Effector memory CD4-positive, alpha-beta T cell (primary cell): ENCODE measurements around the gene MRPS2.
A peak's percentile ranks its signal among the peaks of the same experiment; 100 is the strongest.
"Not testable (repeated sequence)": the region's sequence is repeated elsewhere in the genome, so short reads cannot be mapped to it uniquely, and the experiment has no call there.

Source experiments
- DNase-seq, 3 donors: peaks; one replicate each; pipeline ENCODE4 v3.0.0-alpha.2; 2020
- H3K27ac ChIP-seq: 2 replicates; pipeline ENCODE4 v1.7.0; 2013; ENCODE audit warnings: mild to moderate bottlenecking, low read length, moderate library complexity; ENCODE audit not compliant: insufficient read depth, poor library complexity, severe bottlenecking
- H3K27me3 ChIP-seq: replicated peaks from 2 replicates; pipeline ENCODE4 v1.7.0; 2013; ENCODE audit warnings: mild to moderate bottlenecking, low read length; ENCODE audit not compliant: insufficient read depth, control insufficient read depth, poor library complexity, severe bottlenecking
- H3K36me3 ChIP-seq: 2 replicates; pipeline ENCODE4 v1.7.0; 2013; ENCODE audit warnings: mild to moderate bottlenecking, low read length, moderate library complexity; ENCODE audit not compliant: control insufficient read depth, insufficient read depth
- H3K4me1 ChIP-seq: 2 replicates; pipeline ENCODE4 v1.7.0; 2013; ENCODE audit warnings: low read length, mild to moderate bottlenecking; ENCODE audit not compliant: control insufficient read depth, insufficient read depth, poor library complexity, severe bottlenecking
- H3K4me3 ChIP-seq: 2 replicates; pipeline ENCODE4 v1.7.0; 2013; ENCODE audit warnings: low read length, low read depth, mild to moderate bottlenecking; ENCODE audit not compliant: insufficient read depth, poor library complexity, severe bottlenecking
- H3K9me3 ChIP-seq: 2 replicates; pipeline ENCODE4 v1.7.0; 2013; ENCODE audit warnings: mild to moderate bottlenecking, low read length, moderate library complexity; ENCODE audit not compliant: control insufficient read depth
- total RNA-seq, 3 donors: gene quantifications; one replicate each; lab custom pipeline; 2026; lab: John Stamatoyannopoulos, UW

Gene MRPS2
- total RNA-seq = 12.6 to 17.6 (median 16.3) reads per million in 3 donors

GRCh38 chr9:135500525-135501260, at the start of gene MRPS2:
TSS of gene MRPS2 (plus strand) at chr9:135500682. CDS start at chr9:135500711, 29 bp downstream.
- peak; percentile 61 to 73 (median 71) for DNase-seq
- H3K4me1 ChIP-seq = peaks cover 24% of the 10 kb centered on the region
- H3K27ac ChIP-seq = peak within 1 kb of the TSS; percentile 58
- peak within 1 kb of the TSS; percentile 97 for H3K4me3 ChIP-seq
- no peaks in the 10 kb centered on the region for H3K27me3 ChIP-seq
- H3K36me3 ChIP-seq = peaks cover 20% of the 10 kb centered on the region
- H3K9me3 ChIP-seq = no peaks in the 10 kb centered on the region

GRCh38 chr9:135450956-135451355, 49.5 kb upstream of the MRPS2 start:
- no peak overlapping the region for H3K27ac ChIP-seq
- no peaks in the 10 kb centered on the region for H3K27me3 ChIP-seq
- no peak overlapping the region for H3K4me3 ChIP-seq
- no peaks in the 10 kb centered on the region for H3K9me3 ChIP-seq
- H3K4me1 ChIP-seq = peaks cover 2% of the 10 kb centered on the region
- no peaks in the 10 kb centered on the region for H3K36me3 ChIP-seq
- DNase-seq = no peak

- H3K4me3 ChIP-seq, H3K27ac ChIP-seq, H3K9me3 ChIP-seq, H3K36me3 ChIP-seq, DNase-seq, H3K27me3 ChIP-seq, H3K4me1 ChIP-seq: not testable (repeated sequence)
These were observed 48.6 kb upstream of the MRPS2 start for GRCh38 chr9:135451909-135452308.

- no peaks in the 10 kb centered on the region for H3K4me1 ChIP-seq
These were observed 45.7 kb upstream of the MRPS2 start for GRCh38 chr9:135454737-135455136.

GRCh38 chr9:135455401-135456030, 45.0 kb upstream of the MRPS2 start:
- no peak for DNase-seq
- Histone ChIP-seq H3K4me1 (no peaks in the 10 kb centered on the region), H3K36me3 (no peaks in the 10 kb centered on the region), H3K9me3 (no peaks in the 10 kb centered on the region), H3K27ac (no peak overlapping the region), H3K27me3 (no peaks in the 10 kb centered on the region), H3K4me3 (no peak overlapping the region)

More at GRCh38 chr9:135454737-135455136, 45.7 kb upstream of the MRPS2 start:
- H3K4me3 ChIP-seq = no peak overlapping the region
- H3K9me3 ChIP-seq = no peaks in the 10 kb centered on the region
- H3K27ac ChIP-seq = no peak overlapping the region
- H3K27me3 ChIP-seq = no peaks in the 10 kb centered on the region
- H3K36me3 ChIP-seq = no peaks in the 10 kb centered on the region
- DNase-seq = no peak

- Histone ChIP-seq H3K36me3 (no peaks in the 10 kb centered on the region), H3K4me3 (no peak overlapping the region), H3K27ac (no peak overlapping the region), H3K27me3 (no peaks in the 10 kb centered on the region), H3K4me1 (no peaks in the 10 kb centered on the region), H3K9me3 (no peaks in the 10 kb centered on the region)
- no peak for DNase-seq
These were observed 43.9 kb upstream of the MRPS2 start for GRCh38 chr9:135456436-135457104.

GRCh38 chr9:135458478-135458877, 42.0 kb upstream of the MRPS2 start:
- H3K27me3 ChIP-seq, H3K36me3 ChIP-seq, H3K4me1 ChIP-seq, DNase-seq, H3K27ac ChIP-seq, H3K9me3 ChIP-seq, H3K4me3 ChIP-seq: not testable (repeated sequence)

GRCh38 chr9:135461936-135462335, 38.5 kb upstream of the MRPS2 start:
- Histone ChIP-seq H3K27ac (no peak overlapping the region), H3K27me3 (no peaks in the 10 kb centered on the region), H3K4me1 (no peaks in the 10 kb centered on the region), H3K36me3 (no peaks in the 10 kb centered on the region), H3K4me3 (no peak overlapping the region), H3K9me3 (no peaks in the 10 kb centered on the region)
- DNase-seq = no peak

GRCh38 chr9:135463140-135463539, 37.3 kb upstream of the MRPS2 start:
- DNase-seq = no peak

GRCh38 chr9:135464181-135464580, 36.3 kb upstream of the MRPS2 start:
- no peak for DNase-seq
- H3K27me3 ChIP-seq = no peaks in the 10 kb centered on the region
- no peaks in the 10 kb centered on the region for H3K36me3 ChIP-seq
- H3K9me3 ChIP-seq = no peaks in the 10 kb centered on the region
- H3K27ac ChIP-seq = no peak overlapping the region
- no peak overlapping the region for H3K4me3 ChIP-seq
- peaks cover 10% of the 10 kb centered on the region for H3K4me1 ChIP-seq

More at GRCh38 chr9:135463140-135463539, 37.3 kb upstream of the MRPS2 start:
- no peaks in the 10 kb centered on the region for H3K27me3 ChIP-seq
- H3K36me3 ChIP-seq = no peaks in the 10 kb centered on the region
- no peak overlapping the region for H3K4me3 ChIP-seq
- no peak overlapping the region for H3K27ac ChIP-seq
- no peaks in the 10 kb centered on the region for H3K9me3 ChIP-seq
- peaks cover 3% of the 10 kb centered on the region for H3K4me1 ChIP-seq
